Endometrium (tissue), 2 donors: ENCODE measurements around the gene COL10A1.
"Not testable (repeated sequence)": the region's sequence is repeated elsewhere in the genome, so short reads cannot be mapped to it uniquely, and the experiment has no call there.

ENCODE experiments used
- FAIRE-seq: peaks from 2 replicates; lab custom pipeline; 2012; peaks lifted over from hg19 to GRCh38; lab: Jason Lieb, UNC
- donor health status: control.
- donor health status: control.

COL10A1 gene

GRCh38 chr6:116120430-116120829, 5.5 kb downstream of the COL10A1 start:
- no peak for FAIRE-seq

- no peak for FAIRE-seq
Observed at GRCh38 chr6:116118608-116119007, 7.3 kb downstream of the COL10A1 start.

GRCh38 chr6:116115781-116116180, 10.2 kb downstream of the COL10A1 start:
- FAIRE-seq, result peak; percentile 45

GRCh38 chr6:116113386-116113785, 12.5 kb downstream of the COL10A1 start:
- no peak for FAIRE-seq

GRCh38 chr6:116111552-116112528, 14.1 kb downstream of the COL10A1 start:
- no peak for FAIRE-seq

GRCh38 chr6:116108836-116109235, 17.1 kb downstream of the COL10A1 start:
- no peak for FAIRE-seq

GRCh38 chr6:116106146-116106545, 19.8 kb downstream of the COL10A1 start:
- no peak for FAIRE-seq

- no peak for FAIRE-seq
Observed at GRCh38 chr6:116105247-116105646, 20.7 kb downstream of the COL10A1 start.

- FAIRE-seq, result no peak
Observed at GRCh38 chr6:116104636-116105035, 21.3 kb downstream of the COL10A1 start.

- no peak for FAIRE-seq
Observed at GRCh38 chr6:116102873-116103272, 23.1 kb downstream of the COL10A1 start.

- FAIRE-seq, result no peak
Observed at GRCh38 chr6:116101790-116102189, 24.1 kb downstream of the COL10A1 start.

GRCh38 chr6:116101302-116101718, 24.6 kb downstream of the COL10A1 start:
- FAIRE-seq, result no peak

- no peak for FAIRE-seq
Observed at GRCh38 chr6:116100419-116101301, 25.3 kb downstream of the COL10A1 start, which contains the start of gene NT5DC1. Gene NT5DC1 (plus strand): TSS chr6:116100853. CDS start chr6:116100931, 78 bp downstream.

- FAIRE-seq, result no peak
Observed at GRCh38 chr6:116099036-116099435, 26.9 kb downstream of the COL10A1 start.

GRCh38 chr6:116096979-116097816, 28.7 kb downstream of the COL10A1 start:
- no peak for FAIRE-seq

GRCh38 chr6:116096048-116096759, 29.7 kb downstream of the COL10A1 start:
- not testable (repeated sequence) for FAIRE-seq

- no peak for FAIRE-seq
Observed at GRCh38 chr6:116094041-116094440, 31.9 kb downstream of the COL10A1 start.

GRCh38 chr6:116090251-116090650, 35.7 kb downstream of the COL10A1 start:
- no peak for FAIRE-seq

- no peak for FAIRE-seq
Observed at GRCh38 chr6:116088946-116089345, 37.0 kb downstream of the COL10A1 start.

GRCh38 chr6:116087437-116088027, 38.4 kb downstream of the COL10A1 start:
- no peak for FAIRE-seq

GRCh38 chr6:116084284-116084683, 41.6 kb downstream of the COL10A1 start:
- no peak for FAIRE-seq
